Activated naive CD8-positive, alpha-beta T cell treated with anti-CD3 and anti-CD28 coated beads, Interleukin-2, amount 50 U/mL, for 24 hours (primary cell): Measurements from ENCODE around the gene CEP85L.

Source experiments
- ATAC-seq: fragments of 150-1000 bp; cut with Tn5 transposase; one replicate; pipeline ENCODE4 v1.10.0; 2021
- DNase-seq: peaks from one replicate; pipeline ENCODE4 v3.0.0; 2021
- H3K27ac Mint-ChIP-seq: one replicate; pipeline ENCODE4 v1.8.0; 2021; ENCODE audit warnings: mild to moderate bottlenecking, mixed read lengths
- H3K27me3 Mint-ChIP-seq: one replicate; pipeline ENCODE4 v1.8.0; 2021; ENCODE audit warnings: mixed read lengths
- H3K36me3 Mint-ChIP-seq: one replicate; pipeline ENCODE4 v1.8.0; 2021; ENCODE audit warnings: low read depth, mixed read lengths
- H3K4me1 Mint-ChIP-seq: one replicate; pipeline ENCODE4 v1.8.0; 2021; ENCODE audit warnings: mixed read lengths
- H3K4me3 Mint-ChIP-seq: one replicate; pipeline ENCODE4 v1.8.0; 2021; ENCODE audit warnings: mild to moderate bottlenecking, moderate library complexity, mixed read lengths
- H3K9me3 Mint-ChIP-seq: one replicate; pipeline ENCODE4 v1.8.0; 2021; ENCODE audit warnings: mixed read lengths

CEP85L gene

DNA sequence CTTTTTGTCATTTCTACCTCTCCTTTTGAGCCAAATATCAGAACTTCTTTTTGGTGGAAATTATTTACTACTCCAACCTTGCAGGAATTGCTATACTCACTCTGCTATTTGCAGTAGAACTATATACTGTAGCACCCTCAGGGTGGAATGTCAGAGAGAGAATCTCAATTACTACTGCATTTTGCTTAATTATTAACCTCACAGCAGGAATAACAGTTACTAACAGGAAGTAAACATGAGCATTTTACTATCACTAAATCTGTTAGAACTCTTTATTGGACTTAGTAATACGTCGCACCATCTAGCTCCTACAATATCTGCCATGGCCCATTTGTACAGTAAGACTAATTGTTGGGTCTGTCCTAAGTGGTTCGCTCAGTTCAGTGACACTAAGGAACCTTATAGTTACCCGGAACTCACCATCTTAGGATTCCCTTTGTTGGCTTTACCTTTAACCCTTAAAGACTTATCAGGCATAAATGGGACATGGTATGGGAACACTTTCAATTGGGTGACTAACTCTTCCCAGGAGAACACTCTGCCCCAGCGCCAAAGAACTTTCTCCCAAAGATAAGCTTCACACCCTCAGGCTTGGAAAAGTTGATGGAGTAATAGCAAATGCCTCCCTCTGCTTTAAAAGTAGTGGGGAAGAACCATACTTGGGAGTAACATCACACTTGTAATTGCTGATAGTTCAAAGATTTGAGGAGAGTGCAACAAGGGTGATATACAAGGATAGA, 64.5 kb downstream of the CEP85L start:
- H3K27ac Mint-ChIP-seq = no peak overlapping the region
- peaks cover 8% of the 10 kb centered on the region for H3K9me3 Mint-ChIP-seq
- no peak overlapping the region for H3K4me3 Mint-ChIP-seq
- no peaks in the 10 kb centered on the region for H3K27me3 Mint-ChIP-seq
- peaks cover 36% of the 10 kb centered on the region for H3K36me3 Mint-ChIP-seq
- ATAC-seq (no peak), DNase-seq (no peak)
- peaks cover 11% of the 10 kb centered on the region for H3K4me1 Mint-ChIP-seq

DNA sequence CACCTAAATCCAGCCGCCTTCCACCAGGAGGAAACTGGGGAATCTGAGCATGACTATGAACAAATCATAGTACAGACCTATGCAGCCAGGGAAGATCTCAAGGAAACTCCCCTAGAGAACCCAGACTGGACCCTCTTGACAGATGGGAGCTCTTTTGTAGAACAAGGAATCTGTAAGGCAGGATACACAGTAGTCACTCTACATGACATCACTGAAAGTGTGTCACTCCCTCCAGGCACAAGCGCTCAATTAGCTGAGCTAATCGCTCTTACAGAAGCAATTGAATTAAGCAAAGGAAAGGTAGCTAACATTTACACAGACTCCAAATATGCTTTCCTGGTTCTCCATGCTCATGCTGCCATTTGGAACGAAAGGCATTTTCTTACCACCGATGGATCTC, 66.5 kb downstream of the CEP85L start:
- ATAC-seq (no peak), DNase-seq (no peak)
- Mint-ChIP-seq H3K9me3 (peaks cover 22% of the 10 kb centered on the region), H3K27ac (no peak overlapping the region), H3K36me3 (peaks cover 39% of the 10 kb centered on the region), H3K27me3 (no peaks in the 10 kb centered on the region), H3K4me3 (no peak overlapping the region), H3K4me1 (peaks cover 4% of the 10 kb centered on the region)

DNA sequence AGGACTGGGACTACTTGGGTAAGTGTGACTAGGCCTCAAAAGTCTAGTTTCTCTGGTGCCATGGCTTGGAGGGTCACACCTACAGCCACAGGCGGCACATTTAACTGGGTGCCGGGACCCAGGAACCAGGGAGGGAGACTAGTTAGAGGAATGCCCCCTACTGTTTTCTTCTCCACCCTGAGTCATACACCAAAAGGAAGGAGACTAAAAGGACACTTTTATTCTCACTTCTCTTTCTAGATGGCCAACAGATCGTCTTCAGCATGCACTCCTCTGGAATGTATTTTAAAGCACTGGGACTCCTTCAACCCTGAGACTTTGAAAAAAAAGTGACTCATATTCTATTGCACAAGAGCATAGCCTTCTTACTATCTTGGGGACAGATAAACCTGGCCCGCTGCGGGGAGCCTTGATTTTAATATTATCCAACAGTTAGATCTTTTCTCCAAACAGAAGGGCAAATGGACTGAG, 69.9 kb downstream of the CEP85L start:
- DNase-seq = no peak
- Mint-ChIP-seq H3K36me3 (peaks cover 56% of the 10 kb centered on the region), H3K27ac (no peak overlapping the region), H3K4me3 (no peak overlapping the region), H3K9me3 (peaks cover 45% of the 10 kb centered on the region), H3K27me3 (no peaks in the 10 kb centered on the region), H3K4me1 (peaks cover 4% of the 10 kb centered on the region)
- ATAC-seq = no peak

- peak; percentile 54 for ATAC-seq
- H3K4me1 Mint-ChIP-seq = peaks cover 2% of the 10 kb centered on the region
- peaks cover 53% of the 10 kb centered on the region for H3K9me3 Mint-ChIP-seq
- no peak for DNase-seq
- H3K27ac Mint-ChIP-seq = no peak overlapping the region
- no peak overlapping the region for H3K4me3 Mint-ChIP-seq
- peaks cover 61% of the 10 kb centered on the region for H3K36me3 Mint-ChIP-seq
- H3K27me3 Mint-ChIP-seq = no peaks in the 10 kb centered on the region
Measured at GRCh38 chr6:118580585-118581419, 70.6 kb downstream of the CEP85L start.

DNA sequence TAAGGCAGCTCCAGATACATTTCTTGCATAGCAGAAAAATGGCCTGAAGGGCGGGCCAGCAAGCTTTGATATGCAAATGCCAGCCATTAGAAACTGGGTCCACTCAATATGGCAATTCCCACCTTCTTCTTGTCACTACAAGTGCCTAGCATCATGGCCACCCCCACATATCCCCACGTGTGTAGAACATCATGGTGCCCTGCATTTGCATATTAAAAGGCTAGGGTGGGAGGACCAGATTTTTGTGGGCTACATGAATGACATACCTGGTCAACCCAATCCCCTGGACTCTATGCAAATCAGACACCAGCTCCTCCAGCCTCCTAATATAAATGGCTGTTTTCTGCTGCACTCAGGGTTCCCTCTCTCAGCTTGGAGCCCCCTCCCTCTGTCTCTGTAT, 71.6 kb downstream of the CEP85L start:
- no peak for ATAC-seq
- H3K36me3 Mint-ChIP-seq = peaks cover 67% of the 10 kb centered on the region
- H3K4me3 Mint-ChIP-seq = no peak overlapping the region

DNA sequence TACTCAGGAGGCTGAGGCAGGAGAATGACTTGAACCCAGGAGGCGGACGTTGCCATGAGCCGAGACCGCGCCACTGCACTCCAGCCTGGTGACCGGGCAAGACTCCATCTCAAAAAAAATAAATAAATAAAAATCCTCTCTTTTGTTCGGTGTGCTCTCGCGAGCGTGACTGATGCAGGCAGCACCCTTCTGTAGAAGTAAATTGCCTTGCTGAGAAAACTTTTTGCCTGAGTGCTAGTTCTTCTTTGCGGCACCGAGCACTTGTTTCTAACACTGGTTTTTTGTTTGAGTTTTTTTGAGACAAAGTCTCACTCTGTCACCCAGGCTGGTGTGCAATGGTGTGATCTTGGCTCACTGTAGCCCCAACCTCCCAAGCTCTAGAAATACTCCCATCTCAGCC, 72.8 kb downstream of the CEP85L start:
- Mint-ChIP-seq H3K4me3 (no peak overlapping the region), H3K27ac (no peak overlapping the region), H3K9me3 (peaks cover 73% of the 10 kb centered on the region), H3K36me3 (peaks cover 77% of the 10 kb centered on the region), H3K4me1 (peaks cover 2% of the 10 kb centered on the region), H3K27me3 (no peaks in the 10 kb centered on the region)
- DNase-seq = no peak
- ATAC-seq = no peak

More for the DNA sequence above, 71.6 kb downstream of the CEP85L start:
- Mint-ChIP-seq H3K4me1 (peaks cover 2% of the 10 kb centered on the region), H3K9me3 (peaks cover 61% of the 10 kb centered on the region), H3K27me3 (no peaks in the 10 kb centered on the region), H3K27ac (no peak overlapping the region)
- DNase-seq = no peak

- Mint-ChIP-seq H3K27me3 (no peaks in the 10 kb centered on the region), H3K9me3 (peaks cover 78% of the 10 kb centered on the region), H3K36me3 (peaks cover 81% of the 10 kb centered on the region), H3K27ac (no peak overlapping the region), H3K4me3 (no peak overlapping the region), H3K4me1 (peaks cover 2% of the 10 kb centered on the region)
- ATAC-seq = no peak
- DNase-seq = no peak
Measured at GRCh38 chr6:118577972-118578371, 73.4 kb downstream of the CEP85L start.

- Mint-ChIP-seq H3K36me3 (peaks cover 57% of the 10 kb centered on the region), H3K27me3 (no peaks in the 10 kb centered on the region), H3K4me1 (peaks cover 10% of the 10 kb centered on the region), H3K9me3 (peaks cover 53% of the 10 kb centered on the region), H3K4me3 (no peak overlapping the region), H3K27ac (peak overlapping the region; percentile 16)
- no peak for DNase-seq
- no peak for ATAC-seq
Measured at GRCh38 chr6:118574051-118574865, 77.1 kb downstream of the CEP85L start.

GRCh38 chr6:118571121-118571520, 80.3 kb downstream of the CEP85L start:
- DNase-seq (no peak), ATAC-seq (no peak)
- Mint-ChIP-seq H3K36me3 (peaks cover 30% of the 10 kb centered on the region), H3K27ac (no peak overlapping the region), H3K27me3 (no peaks in the 10 kb centered on the region), H3K9me3 (peaks cover 28% of the 10 kb centered on the region), H3K4me3 (no peak overlapping the region), H3K4me1 (peaks cover 13% of the 10 kb centered on the region)

DNA sequence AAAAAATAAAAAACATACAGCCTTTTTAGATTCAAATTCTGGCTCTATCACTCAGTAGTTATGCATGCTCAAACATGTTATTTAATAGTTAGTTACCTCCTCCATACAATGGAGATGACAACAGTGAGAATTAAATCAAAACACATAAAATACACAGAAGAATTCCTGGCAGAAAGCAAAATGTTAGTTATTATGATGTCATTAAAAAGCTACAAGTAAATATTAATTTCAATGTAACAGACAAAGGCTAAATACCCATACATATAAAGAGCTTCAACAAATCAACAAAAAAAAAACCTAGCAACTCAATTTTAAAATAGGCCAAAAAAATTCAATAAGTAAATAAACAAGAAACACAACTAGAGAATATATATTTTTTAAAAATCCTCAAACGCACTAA, 81.9 kb downstream of the CEP85L start:
- ATAC-seq (no peak), DNase-seq (no peak)
- peaks cover 22% of the 10 kb centered on the region for H3K36me3 Mint-ChIP-seq
- H3K9me3 Mint-ChIP-seq = peaks cover 14% of the 10 kb centered on the region
- no peak overlapping the region for H3K27ac Mint-ChIP-seq
- peaks cover 19% of the 10 kb centered on the region for H3K4me1 Mint-ChIP-seq
- H3K27me3 Mint-ChIP-seq = no peaks in the 10 kb centered on the region
- H3K4me3 Mint-ChIP-seq = no peak overlapping the region

- no peak overlapping the region for H3K27ac Mint-ChIP-seq
- DNase-seq (no peak), ATAC-seq (no peak)
- no peaks in the 10 kb centered on the region for H3K27me3 Mint-ChIP-seq
- peaks cover 12% of the 10 kb centered on the region for H3K36me3 Mint-ChIP-seq
- H3K4me3 Mint-ChIP-seq = no peak overlapping the region
- H3K4me1 Mint-ChIP-seq = peaks cover 19% of the 10 kb centered on the region
- H3K9me3 Mint-ChIP-seq = no peaks in the 10 kb centered on the region
Measured at GRCh38 chr6:118567974-118568373, 83.4 kb downstream of the CEP85L start.

GRCh38 chr6:118565311-118565960, 86.0 kb downstream of the CEP85L start:
- DNase-seq (no peak), ATAC-seq (peak; percentile 75)
- Mint-ChIP-seq H3K9me3 (no peaks in the 10 kb centered on the region), H3K27me3 (no peaks in the 10 kb centered on the region), H3K4me1 (peaks cover 20% of the 10 kb centered on the region), H3K36me3 (peaks cover 16% of the 10 kb centered on the region), H3K4me3 (no peak overlapping the region), H3K27ac (no peak overlapping the region)

DNA sequence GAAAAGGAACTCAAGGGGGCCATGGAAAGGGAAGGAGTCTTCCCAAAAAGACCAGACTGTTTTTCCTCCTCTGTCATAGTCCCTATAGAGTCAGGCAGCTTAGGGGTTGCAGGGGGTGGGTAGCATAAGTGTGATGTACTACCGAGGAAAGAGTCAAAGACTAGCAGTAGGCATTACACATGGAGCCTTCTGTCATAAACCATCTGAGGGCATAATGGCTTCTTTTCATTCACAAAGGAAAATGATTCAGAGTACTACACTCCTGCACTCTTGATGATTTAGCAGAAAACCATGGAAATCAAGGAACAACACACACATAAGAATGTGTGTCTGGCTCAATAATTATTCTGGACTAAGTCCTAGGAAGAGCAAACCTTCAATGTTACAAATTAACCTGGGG, 88.4 kb downstream of the CEP85L start:
- DNase-seq (no peak), ATAC-seq (no peak)
- no peak overlapping the region for H3K4me3 Mint-ChIP-seq
- no peaks in the 10 kb centered on the region for H3K9me3 Mint-ChIP-seq
- H3K4me1 Mint-ChIP-seq = peaks cover 35% of the 10 kb centered on the region
- peaks cover 22% of the 10 kb centered on the region for H3K36me3 Mint-ChIP-seq
- H3K27me3 Mint-ChIP-seq = no peaks in the 10 kb centered on the region
- H3K27ac Mint-ChIP-seq = no peak overlapping the region

DNA sequence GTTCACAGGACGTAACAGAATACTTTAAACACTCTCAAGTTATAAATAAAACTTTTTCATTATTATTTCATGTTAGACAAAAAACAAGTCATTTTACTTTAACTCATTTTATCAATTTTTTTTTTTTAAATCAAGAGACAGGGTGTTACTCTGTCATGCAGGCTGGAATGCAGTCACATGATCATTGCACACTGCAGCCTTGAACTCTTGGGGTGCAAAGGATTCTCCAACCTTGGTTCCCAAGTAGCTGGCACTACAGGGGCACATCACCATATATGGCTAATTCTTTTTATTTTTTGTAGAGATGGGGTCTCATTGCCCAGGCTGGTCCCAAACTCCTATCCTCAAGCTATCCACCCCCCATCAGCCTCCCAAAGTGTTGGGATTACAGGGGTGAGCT, 89.1 kb downstream of the CEP85L start:
- H3K4me3 Mint-ChIP-seq = no peak overlapping the region
- no peak overlapping the region for H3K27ac Mint-ChIP-seq
- ATAC-seq (no peak), DNase-seq (no peak)
- peaks cover 26% of the 10 kb centered on the region for H3K36me3 Mint-ChIP-seq
- H3K27me3 Mint-ChIP-seq = no peaks in the 10 kb centered on the region
- peaks cover 42% of the 10 kb centered on the region for H3K4me1 Mint-ChIP-seq
- H3K9me3 Mint-ChIP-seq = no peaks in the 10 kb centered on the region
